HG03097 (cell line): ENCODE data around the gene ARHGEF6.
A peak's percentile ranks its signal among the peaks of the same experiment; 100 is the strongest.

Source experiments
- ATAC-seq: cut with Tn5 transposase; IDR thresholded peaks from one replicate; pipeline ENCODE4 v1.9.1; 2021; ENCODE audit not compliant: unreplicated experiment, low FRiP score

ARHGEF6 gene

GRCh38 chrX:136747003-136747986, 33.4 kb downstream of the ARHGEF6 start:
- no peak for ATAC-seq

DNA sequence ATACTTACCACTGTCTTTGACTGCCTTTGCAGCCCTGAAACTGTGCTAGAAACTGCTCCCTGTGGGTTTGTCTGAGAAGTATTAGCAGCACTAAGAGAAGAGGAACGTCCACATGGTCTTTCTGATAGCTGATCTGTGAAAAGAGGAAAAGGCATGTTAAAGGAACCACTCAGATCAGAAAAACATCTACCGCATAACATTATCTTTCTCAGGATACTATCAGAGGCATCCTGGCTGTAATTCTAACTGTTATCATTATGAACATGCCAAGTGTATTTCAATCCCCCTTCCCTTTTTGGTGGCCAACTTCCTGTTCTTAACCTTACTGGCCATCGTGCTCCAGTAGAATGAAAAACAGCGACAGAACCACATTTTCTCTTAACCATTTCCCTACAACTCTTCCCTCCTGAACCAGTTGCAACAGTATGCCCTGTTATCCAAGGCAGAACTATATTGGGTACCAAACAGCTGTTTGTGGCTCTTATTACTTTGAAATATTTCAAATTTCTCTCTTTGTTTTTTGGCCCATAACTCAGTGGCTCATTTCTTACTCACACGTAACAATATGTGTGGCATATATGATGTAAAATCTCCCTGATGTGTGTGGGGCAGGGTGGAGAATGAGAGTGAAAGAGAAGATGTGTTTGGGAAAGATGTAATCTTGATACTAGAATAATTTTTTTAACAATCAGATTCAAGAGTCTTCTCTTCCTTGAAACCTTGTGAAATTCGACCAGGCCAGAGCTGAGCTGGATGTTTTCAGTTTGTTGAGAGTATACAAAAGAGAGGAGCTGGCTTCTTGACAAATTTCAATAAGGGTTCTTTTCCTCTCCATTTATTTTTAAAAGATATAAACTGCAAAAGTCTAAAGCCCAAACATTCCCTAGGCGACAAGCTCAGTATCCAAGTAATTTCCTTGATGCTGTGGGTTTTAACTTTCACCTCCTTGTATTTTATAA, 35.2 kb downstream of the ARHGEF6 start:
- ATAC-seq = no peak

DNA sequence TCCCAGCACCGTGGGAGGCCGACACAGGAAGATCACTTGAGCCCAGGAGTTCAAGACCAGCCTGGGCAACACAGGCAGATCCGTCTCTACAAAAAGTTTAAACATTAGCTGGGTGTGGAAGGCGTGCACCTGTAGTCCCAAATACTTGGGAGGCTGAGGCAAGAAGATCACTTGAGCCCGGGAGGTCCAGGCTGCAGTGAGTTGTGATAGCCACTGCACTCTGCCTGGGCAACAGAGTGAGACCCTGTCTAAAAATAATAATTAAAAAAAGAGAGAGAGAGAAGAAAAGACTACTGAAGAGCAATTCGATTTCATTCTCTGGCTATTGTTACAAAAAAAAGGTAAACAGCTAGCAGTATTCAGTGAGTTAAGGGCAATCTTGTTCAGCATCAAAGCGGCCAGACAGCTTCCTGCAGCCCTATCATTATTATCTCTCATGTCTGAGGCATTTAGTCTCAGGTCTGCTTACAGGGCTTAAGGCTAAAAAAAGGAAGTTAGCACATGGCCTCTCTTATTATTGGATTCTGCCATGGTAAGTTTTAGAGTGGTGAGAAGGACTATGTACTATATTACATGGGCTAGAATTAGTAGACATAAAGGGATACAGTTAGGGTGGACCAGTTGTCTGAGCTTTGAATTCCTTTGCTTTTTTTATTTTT, 37.9 kb downstream of the ARHGEF6 start:
- ATAC-seq = no peak

DNA sequence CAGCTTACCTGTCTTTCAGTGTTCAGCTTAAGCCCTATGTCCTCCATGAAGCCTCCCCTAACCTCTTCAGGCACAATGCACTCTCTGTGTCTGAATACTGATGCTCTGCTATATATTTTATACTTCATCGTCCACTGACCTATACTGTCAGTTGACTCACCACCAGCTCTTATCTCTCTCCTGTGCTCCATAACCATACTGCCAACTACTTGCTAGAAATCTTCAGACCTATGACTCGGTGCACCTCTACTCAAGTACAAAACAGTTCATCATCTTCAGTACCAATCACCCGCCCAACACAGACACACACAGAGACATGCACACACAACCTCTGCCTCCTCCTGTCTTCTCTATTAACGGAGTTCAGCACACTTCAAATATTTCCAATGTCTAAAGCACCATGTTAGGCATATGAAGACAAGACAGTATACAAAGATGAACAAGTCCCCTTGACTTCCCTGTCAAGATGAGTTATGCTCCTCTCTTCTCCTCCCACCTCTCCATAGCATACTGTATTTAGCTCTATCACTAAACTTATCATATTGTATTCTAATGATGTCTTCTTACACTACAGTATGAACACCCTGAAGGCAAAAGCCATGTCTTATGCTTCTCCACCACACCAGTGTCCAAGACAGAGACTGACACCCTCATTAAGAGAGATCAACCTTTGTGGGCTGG, 42.5 kb downstream of the ARHGEF6 start:
- ATAC-seq = no peak

DNA sequence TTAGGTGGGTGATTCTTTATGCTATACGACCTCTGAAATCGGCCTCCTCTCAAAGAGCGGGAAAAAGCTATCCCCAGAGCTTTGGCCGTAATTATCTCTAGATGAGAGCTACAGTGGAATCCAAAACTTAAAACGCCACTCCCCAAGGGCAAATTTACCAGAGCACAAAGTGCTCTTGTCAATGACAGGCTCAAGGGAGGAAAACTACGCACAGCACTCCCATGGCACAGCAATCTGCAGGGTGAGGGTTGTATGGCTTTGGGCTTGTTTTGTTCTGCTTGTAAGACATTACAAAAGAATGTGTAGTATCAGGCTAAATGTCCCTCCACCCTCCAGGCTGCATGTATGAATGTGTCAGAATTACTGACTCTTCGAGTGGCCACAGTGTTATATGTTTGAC, 44.0 kb downstream of the ARHGEF6 start:
- ATAC-seq = no peak

DNA sequence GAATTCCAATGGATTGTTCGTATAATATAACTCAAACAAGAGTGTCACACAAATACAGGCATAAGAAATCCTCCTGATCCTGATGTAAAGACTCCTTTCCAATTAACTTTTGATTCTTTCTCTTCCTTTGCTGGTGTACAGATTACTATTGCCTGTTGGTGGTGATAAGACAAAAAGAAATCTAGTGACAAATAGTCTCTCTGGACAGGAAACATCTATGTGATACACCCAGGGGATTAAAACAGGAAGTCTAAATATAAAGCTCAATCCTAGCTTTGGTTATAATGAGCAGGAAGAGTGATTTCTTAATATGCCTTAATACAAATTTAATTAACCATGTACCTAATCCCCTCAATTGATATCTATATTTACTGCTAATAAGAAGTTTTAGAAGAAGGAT, 45.1 kb downstream of the ARHGEF6 start:
- no peak for ATAC-seq

DNA sequence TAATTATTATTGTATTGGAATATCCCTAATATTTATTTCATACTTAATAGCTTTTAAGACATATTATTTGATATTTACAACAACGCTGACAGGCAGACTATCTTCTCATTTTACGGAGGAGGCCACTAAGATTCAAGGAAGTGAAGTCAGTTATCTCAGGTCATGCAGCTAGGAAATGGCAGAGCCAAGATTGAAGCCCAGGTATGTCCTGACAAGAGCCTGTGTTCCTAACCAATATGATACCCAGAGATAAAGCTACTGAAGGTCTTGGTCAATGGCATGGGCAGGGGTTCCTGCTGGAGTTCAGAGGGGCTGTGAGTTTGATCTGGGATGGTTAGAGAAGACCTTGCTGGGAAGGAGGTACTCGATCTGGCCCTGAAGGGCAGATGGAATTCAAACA, 47.1 kb downstream of the ARHGEF6 start:
- ATAC-seq = no peak

DNA sequence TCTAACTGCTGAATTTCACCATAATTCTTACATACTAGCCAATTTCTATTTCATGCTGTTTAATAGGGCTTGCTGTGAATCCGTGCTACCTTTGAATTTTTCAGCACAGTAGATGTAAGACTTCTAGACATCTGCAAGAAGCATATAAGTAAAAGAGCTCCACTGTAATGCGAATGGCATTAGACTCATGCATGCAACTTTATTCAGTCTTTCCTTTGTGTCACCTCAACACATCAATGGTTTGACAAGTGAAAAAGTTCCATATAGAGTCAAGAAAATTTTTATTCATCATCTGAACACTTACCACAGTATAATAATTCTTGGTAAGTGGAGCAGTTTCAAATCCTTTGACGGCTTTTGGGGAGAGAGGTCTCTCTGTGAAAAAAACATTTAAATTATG, 48.9 kb downstream of the ARHGEF6 start:
- no peak for ATAC-seq

DNA sequence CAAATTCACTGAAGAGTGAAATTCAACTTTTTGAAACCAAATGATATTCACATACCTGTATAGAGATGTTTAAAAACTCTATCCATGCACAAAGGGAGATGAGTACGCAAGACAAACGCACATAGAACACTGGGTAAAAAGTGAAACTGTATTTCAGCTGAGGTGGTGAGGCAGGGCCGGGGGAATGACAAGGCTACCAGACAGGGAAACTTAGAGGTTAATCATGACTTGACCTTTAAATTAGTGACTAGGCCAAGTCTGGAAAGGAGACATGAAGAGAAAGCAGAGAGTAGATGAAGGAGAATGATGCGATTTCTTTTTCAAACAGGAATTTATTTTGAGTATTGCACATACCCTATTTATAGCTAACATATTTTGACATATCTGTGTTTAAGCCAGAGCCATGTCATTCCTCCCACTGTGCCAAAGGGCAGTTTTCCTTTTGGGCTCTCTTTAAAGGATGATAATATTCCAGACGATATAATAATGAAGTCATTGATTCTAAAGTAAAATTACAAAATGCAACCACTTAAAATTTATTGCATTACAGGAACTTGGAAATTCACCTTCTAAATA, 49.4 kb downstream of the ARHGEF6 start:
- ATAC-seq = no peak

GRCh38 chrX:136728393-136728792, 52.3 kb downstream of the ARHGEF6 start:
- no peak for ATAC-seq

DNA sequence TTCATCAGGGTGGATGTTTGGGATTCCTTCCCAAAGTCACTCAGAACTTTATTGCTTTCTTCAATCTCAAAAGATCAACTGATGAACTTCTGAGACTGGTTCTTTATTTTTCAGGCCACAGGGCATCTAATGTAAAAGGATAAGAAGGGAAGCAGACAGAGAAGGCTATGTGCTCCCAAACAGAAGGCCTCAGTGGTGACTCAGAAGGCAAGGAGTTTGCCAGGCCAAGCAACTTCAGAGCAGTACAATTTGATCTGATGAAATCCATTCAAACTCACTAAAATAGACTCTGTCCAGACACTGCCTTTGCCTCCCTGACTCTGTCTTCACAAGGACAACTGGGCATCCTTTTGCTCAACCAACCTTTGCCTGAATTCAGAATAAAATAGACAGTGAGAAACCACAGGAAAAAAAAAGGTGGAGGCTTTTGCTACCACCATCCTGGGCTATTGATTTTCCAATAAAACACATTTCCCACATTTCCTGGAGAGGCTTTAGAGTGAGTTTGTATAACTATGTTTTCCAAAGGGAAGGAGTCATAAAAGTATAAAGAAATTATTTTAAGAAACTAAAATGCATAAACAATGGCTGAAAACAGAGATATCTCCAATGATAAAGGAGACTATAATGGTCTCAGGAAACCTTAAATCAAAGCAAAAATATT, 55.2 kb downstream of the ARHGEF6 start:
- ATAC-seq = no peak

DNA sequence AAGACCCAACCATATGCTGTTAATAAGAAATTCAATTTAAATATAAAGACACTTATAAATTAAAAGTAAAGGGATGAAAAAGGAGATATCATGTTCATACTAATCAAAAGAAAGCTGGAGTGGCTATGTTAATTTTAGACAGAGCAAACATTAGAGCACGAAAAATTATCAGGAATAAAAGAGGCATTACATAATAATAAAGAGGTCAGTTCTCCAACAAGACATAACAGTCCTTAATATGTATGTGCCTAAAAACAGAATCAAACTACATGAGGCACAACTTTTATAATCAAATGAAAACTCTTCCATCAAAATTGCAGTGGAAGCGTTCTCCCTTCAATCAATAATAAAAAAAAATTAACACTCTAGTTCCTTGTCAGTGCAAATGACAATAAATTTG, 62.6 kb downstream of the ARHGEF6 start:
- no peak for ATAC-seq

- peak; percentile 78 for ATAC-seq
Measured at GRCh38 chrX:136714626-136715599, 65.8 kb downstream of the ARHGEF6 start.

DNA sequence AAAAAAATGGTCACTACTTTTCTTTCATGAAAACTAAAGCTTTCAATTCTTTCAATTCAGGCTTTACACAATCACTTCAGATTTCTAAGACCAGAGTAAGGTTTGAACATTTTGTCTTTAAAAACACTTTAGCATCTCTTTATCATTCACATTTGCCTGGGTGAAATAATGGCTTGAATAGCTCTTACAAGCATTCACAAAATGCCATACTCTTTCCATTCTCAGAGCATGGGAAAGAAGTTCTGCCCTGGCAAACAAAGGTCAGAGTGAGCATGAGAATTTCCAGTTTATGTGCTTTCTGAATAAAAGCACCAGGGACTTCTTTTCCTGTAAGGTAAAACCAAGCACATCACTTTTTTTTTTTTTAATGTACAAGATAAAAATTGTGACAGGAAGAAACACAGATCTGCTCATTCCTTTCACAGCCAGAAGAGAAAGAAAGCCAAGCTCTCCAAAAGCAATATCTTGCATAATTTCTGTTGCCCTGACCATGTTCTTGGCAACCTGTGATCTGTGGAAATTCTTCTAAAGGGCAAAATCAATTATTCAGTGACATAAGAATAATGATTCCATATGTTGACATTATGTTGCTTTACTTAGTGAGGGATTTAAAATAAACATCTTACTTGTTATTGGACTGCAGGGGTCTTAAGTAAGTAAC, 68.0 kb downstream of the ARHGEF6 start:
- no peak for ATAC-seq

GRCh38 chrX:136711147-136711546, 69.6 kb downstream of the ARHGEF6 start:
- ATAC-seq = no peak

GRCh38 chrX:136710325-136710951, 70.3 kb downstream of the ARHGEF6 start:
- ATAC-seq = peak; percentile 31

GRCh38 chrX:136708348-136708747, 72.4 kb downstream of the ARHGEF6 start:
- no peak for ATAC-seq
